ENCODE data around the gene ARL3. TPM values are rescaled to one million over a fixed set of nuclear protein-coding genes. Genes with fewer than 3 reads are reported as not detected.

ARL3 gene
- total RNA-seq, 1 donor from 2014 or later: 12.1 TPM

- peak overlapping the region; percentile 41 for H3K27ac Mint-ChIP-seq (ENCODE audit: unreplicated experiment)
- peak; percentile 42 for DNase-seq (ENCODE audit: low spot score)
- no peaks in the 10 kb centered on the region for H3K27me3 Mint-ChIP-seq (ENCODE audit: low read depth)
- H3K4me1 Mint-ChIP-seq (ENCODE audit: low read depth): peaks cover 59% of the 10 kb centered on the region
- H3K9me3 Mint-ChIP-seq (ENCODE audit: low read depth): no peaks in the 10 kb centered on the region
- no peak overlapping the region for H3K4me3 Mint-ChIP-seq (ENCODE audit: unreplicated experiment)
- no peak for TF ChIP-seq CTCF (IDR thresholded peaks at IDR 0.05)
- H3K36me3 Mint-ChIP-seq (ENCODE audit: low read depth): no peaks in the 10 kb centered on the region
Observed at GRCh38 chr10:102633848-102634247, 80.3 kb downstream of the ARL3 start.

DNA sequence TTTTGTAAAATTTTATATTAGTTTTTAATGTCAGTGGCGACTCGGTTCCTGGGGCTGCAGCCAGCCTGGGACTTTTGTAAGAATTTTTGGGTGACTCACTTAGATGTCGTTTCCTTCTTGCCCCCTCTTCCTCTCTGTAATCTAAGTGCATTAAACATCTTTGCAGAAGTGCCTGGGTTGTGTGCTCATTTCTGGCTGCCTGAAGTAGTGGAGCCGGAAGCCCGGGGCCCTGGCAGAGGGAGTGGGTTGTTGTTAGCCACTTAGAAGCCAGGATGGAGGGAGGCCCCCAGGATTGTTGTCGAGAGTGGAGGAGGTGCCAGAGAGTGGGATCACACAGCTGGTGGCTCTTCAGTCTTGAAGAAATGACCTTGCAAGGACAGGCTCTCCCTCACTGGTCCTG, 80.9 kb downstream of the ARL3 start:
- no peaks in the 10 kb centered on the region for H3K9me3 Mint-ChIP-seq (ENCODE audit: low read depth)
- H3K4me3 Mint-ChIP-seq (ENCODE audit: unreplicated experiment): peak overlapping the region; percentile 26
- H3K4me1 Mint-ChIP-seq (ENCODE audit: low read depth): peaks cover 65% of the 10 kb centered on the region
- DNase-seq (ENCODE audit: low spot score): peak; percentile 59
- peak overlapping the region; percentile 82 for H3K27ac Mint-ChIP-seq (ENCODE audit: unreplicated experiment)
- no peaks in the 10 kb centered on the region for H3K36me3 Mint-ChIP-seq (ENCODE audit: low read depth)
- TF ChIP-seq CTCF (IDR thresholded peaks at IDR 0.05): no peak
- no peaks in the 10 kb centered on the region for H3K27me3 Mint-ChIP-seq (ENCODE audit: low read depth)

DNA sequence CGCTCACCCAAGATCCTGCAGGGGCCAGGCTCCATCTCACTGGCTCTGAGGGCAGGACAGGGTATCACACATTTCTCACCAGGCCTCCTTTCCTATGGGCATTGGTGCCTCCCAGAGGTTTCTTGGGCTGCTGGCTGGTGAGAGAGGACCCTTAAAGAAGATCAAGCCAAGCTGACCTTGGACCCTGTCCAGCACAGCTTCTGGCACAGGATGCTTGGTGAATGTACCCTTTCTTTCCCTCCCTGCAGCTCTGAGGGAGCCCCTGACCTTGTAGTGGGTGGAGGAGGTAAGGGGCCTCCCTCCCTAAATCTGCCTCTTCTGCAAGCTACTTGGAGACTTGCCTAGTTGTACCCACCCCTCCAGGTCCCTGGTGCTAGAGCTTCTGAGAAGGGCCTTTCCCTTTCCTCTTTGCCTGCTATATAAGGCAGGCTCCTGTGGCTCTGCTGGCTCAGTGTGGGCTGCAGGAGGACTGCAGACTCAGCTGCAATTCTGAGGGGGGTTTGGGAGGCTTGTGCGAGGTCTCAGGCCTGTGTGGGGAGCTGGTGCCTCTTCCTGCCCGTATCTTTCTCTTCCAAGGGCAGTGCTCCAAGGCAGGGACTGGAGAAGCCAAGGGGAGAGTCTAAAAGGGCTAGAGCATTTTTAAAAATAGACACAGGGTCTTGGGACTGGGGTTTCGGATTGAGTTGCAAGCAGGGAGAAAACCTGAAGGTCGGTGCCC, 81.6 kb downstream of the ARL3 start:
- peak; percentile 57 for DNase-seq (ENCODE audit: low spot score)
- no peaks in the 10 kb centered on the region for H3K9me3 Mint-ChIP-seq (ENCODE audit: low read depth)
- peak overlapping the region; percentile 82 for H3K27ac Mint-ChIP-seq (ENCODE audit: unreplicated experiment)
- peaks cover 72% of the 10 kb centered on the region for H3K4me1 Mint-ChIP-seq (ENCODE audit: low read depth)
- no peaks in the 10 kb centered on the region for H3K36me3 Mint-ChIP-seq (ENCODE audit: low read depth)
- TF ChIP-seq CTCF (IDR thresholded peaks at IDR 0.05): no peak
- no peak overlapping the region for H3K4me3 Mint-ChIP-seq (ENCODE audit: unreplicated experiment)
- H3K27me3 Mint-ChIP-seq (ENCODE audit: low read depth): no peaks in the 10 kb centered on the region

DNA sequence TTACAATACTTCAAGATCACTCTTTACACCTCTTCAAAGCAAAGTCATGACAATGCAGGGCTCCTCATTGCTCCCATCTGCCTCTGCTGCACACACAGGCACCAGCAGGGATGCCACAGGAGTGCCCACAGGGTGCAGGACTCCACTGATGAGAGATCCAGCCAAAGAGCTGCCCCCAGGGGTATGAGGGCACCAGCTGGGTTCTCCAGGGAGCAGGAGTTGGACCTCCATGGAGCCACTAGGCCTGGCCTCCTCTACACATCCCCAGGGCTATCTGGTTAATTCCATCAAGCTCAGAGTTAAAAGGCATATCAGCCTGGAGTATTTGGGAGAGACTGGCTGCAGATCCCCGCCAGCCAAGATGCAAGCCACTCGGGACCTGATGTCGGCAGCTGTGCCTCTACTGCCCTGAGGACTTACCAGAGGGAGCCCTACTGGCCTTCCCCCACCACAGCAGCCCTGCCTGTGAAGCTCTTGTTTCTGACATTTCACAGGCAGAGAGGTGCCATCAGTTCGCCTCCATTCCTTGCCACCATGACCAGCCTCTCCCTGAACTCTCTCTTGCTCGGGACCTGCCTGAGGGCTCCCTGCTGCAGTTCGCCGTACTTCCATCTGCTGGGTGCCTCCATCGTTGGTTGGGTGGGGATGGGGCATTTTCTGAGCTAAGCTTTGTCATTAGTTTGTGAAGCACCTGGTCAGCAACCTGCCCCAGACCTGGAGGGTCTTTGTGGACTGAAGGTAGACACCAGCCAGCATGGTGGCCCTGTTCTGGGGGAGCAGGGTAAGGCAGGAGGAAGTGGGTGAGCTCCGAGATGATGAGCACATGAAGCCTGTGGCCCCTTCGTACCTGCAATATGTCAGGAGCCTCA, 82.4 kb downstream of the ARL3 start:
- H3K4me3 Mint-ChIP-seq (ENCODE audit: unreplicated experiment): no peak overlapping the region
- no peaks in the 10 kb centered on the region for H3K27me3 Mint-ChIP-seq (ENCODE audit: low read depth)
- DNase-seq (ENCODE audit: low spot score): peak; percentile 73
- H3K27ac Mint-ChIP-seq (ENCODE audit: unreplicated experiment): peak overlapping the region; percentile 80
- no peaks in the 10 kb centered on the region for H3K36me3 Mint-ChIP-seq (ENCODE audit: low read depth)
- peaks cover 80% of the 10 kb centered on the region for H3K4me1 Mint-ChIP-seq (ENCODE audit: low read depth)
- no peak for TF ChIP-seq CTCF (IDR thresholded peaks at IDR 0.05)
- H3K9me3 Mint-ChIP-seq (ENCODE audit: low read depth): no peaks in the 10 kb centered on the region

DNA sequence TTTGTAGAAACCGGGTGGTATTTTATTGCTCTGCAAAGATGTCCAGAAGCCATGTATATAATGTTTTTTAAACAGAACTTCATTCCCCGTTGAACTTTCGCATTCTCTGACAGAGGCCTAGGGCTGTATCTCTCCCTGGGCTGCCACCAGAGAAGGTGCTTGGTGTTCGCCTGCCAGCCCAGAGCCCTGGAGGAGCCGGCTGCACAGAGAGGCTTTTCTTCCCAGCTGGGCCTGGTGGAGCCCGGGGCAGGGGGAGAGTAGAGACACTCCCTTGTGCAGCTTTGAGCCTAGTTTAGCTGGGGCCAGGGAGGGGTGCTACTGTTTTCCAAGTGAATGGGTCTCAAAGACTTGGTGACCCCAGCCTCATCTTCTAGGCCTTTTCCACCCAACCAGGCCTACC, 83.5 kb downstream of the ARL3 start:
- Mint-ChIP-seq H3K27ac (ENCODE audit: unreplicated experiment) (peak overlapping the region; percentile 99), H3K4me3 (ENCODE audit: unreplicated experiment) (no peak overlapping the region), H3K4me1 (ENCODE audit: low read depth) (peaks cover 90% of the 10 kb centered on the region), H3K36me3 (ENCODE audit: low read depth) (no peaks in the 10 kb centered on the region), H3K27me3 (ENCODE audit: low read depth) (no peaks in the 10 kb centered on the region), H3K9me3 (ENCODE audit: low read depth) (no peaks in the 10 kb centered on the region)
- DNase-seq (ENCODE audit: low spot score): peak; percentile 69
- TF ChIP-seq CTCF (IDR thresholded peaks at IDR 0.05): no peak

Data from chondrocyte (in vitro differentiated cells).